Germinal center (tissue), 1 donor: ENCODE data around the gene DDX39B.

Experiments used
- DNase-seq: peaks from one replicate; pipeline ENCODE4 v3.0.0; 2012; ENCODE audit warnings: mixed read lengths, low spot score

DDX39B gene

GRCh38 chr6:31485055-31485454 lies 56.7 kb downstream of the DDX39B start:
- no peak for DNase-seq

GRCh38 chr6:31483392-31483791 lies 58.4 kb downstream of the DDX39B start:
- no peak for DNase-seq

GRCh38 chr6:31480574-31480973 lies 61.2 kb downstream of the DDX39B start:
- no peak for DNase-seq
